Hepatic stellate cell (primary cell): Measurements from ENCODE around the gene FAM3A.
"Not testable (repeated sequence)": the region's sequence is repeated elsewhere in the genome, so short reads cannot be mapped to it uniquely, and the experiment has no call there.

Experiments used
- DNase-seq: peaks from one replicate; pipeline ENCODE4 v3.0.0; 2011; ENCODE audit warnings: low spot score

The FAM3A gene

GRCh38 chrX:154502989-154503388 is 13.0 kb downstream of the FAM3A start:
- no peak for DNase-seq

GRCh38 chrX:154502098-154502497 is 13.9 kb downstream of the FAM3A start:
- DNase-seq, result no peak

DNA sequence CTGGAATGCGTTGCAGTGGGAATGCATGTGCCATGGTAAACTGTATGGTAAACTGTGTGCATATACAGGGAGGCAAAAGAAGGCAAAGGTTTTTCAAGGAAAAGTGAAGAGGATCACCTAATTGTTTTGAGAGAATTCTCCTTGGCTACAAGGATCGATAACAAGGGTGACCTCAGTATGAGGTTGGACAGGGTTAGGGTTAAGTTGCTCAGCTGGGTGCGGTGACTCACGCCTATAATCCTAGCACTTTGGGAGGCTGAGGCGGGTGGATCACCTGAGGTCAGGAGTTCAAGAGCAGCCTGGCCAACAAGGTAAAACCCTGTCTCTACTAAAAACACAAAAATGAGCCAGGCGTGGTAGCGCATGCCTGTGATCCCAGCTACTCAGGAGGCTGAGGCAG is 14.6 kb downstream of the FAM3A start:
- DNase-seq, result not testable (repeated sequence)

- not testable (repeated sequence) for DNase-seq
Observed at GRCh38 chrX:154496591-154497137, 19.4 kb downstream of the FAM3A start.

- DNase-seq, result no peak
Observed at GRCh38 chrX:154495472-154495922, 20.5 kb downstream of the FAM3A start.

GRCh38 chrX:154494715-154495114 is 21.3 kb downstream of the FAM3A start:
- DNase-seq, result no peak

- DNase-seq, result peak; percentile 95
Observed at GRCh38 chrX:154490414-154491083, 25.5 kb downstream of the FAM3A start, which contains the start of gene SLC10A3. SLC10A3 (minus strand) TSS chrX:154490629; CDS start chrX:154488940, 1,689 bp downstream.

- DNase-seq, result peak; percentile 56
Observed at GRCh38 chrX:154490021-154490413, 26.0 kb downstream of the FAM3A start.

- DNase-seq, result no peak
Observed at GRCh38 chrX:154489182-154489581, 26.9 kb downstream of the FAM3A start.

GRCh38 chrX:154488336-154489075 is 27.5 kb downstream of the FAM3A start:
- DNase-seq, result no peak

DNA sequence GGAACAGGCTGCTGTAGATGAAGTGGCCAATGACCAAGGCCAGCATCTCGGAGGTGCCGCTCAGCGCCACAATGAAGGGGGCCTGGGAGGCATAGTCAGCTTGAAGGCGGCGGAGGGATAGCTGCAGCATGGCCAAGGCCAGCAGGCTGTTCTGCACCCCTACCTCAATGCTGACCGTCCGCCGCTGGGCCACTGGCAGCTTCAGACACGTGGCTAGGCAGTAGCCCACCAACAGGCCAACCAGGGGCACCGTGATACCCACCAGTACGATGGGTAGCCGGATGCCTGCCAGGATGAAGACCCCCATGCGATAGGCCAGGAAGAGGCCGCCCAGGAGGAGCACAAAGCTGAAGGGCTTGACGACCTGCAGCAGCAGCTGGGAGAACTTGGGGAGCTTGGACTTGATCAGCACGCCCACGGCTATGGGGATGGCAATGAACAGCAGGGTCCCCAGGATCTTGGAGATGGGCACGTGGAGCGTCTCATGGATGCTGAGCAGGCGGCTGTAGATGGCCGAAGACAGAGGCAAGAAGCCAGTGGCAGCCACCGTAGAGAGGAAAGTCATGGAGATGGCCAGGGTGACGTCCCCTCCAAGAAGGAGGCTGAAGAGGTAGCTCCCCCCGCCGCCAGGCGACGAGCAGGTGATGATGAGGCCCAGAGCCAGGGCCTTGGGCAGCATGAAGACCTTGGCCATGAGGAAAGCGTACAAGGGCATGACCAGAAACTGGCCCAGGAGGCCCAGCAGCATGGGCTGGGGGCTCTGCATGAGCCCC is 28.3 kb downstream of the FAM3A start:
- no peak for DNase-seq

DNA sequence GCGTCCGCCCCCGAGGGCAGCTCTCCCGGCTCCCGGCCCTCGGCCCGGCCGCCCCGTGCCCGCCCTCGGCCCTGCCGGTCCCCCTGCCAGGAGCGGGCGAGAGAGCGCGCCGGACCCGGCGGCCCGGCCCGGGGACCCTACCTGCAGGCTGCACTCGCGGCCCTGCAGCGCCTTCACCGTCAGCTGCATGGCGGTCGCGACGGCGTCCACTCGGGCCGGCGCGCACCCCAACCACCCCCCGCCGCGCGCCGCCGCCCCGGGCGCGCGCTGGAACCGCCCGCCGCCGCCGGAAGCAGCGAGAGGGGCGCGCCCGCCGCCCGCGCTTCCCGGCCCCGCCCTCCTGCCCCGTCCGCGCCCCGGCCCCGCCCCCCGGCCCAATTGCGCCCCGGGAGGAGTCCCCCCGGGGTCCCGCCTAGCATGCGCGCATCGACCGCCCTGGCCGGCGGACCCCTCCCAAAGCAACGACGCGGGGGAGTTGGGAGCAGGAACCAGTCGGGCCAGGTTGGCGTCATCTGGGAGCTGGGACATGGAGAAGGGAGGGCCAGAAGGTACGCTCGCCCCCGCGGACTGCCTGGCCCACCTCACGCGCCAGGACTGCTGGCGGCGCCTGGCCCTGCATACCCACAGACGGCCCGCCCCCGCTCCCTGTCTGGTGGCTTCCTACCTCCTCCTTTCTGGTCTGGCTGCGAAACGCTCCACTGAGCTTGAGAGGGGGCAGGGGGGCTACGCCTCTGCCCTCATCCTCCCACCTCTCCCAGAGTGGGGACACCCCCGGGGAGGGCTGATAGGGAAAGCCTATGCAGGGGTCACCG is 29.4 kb downstream of the FAM3A start, which contains the start of gene UBL4A:
TSS of gene UBL4A (minus strand) at position 220 of the 812 bp plus-strand sequence. CDS start at position 189, 31 bp downstream.
- DNase-seq, result peak; percentile 53

DNA sequence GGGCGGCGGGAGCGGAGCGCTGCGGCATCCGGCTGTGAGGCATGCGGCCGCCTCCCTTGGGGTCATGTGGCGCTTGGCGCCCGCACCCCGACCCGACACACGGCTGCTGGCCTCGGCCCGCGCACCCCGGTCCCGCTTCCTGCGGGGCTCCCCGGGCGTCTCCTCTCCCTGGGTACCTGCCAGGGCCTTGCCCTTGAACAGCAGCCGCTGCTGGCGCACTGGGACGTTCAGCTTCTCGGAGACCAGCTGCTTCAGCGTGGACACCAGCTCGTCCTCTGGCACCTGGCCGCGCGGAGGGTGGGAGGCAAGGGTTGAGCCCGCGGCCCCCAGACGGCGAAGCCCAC is 30.0 kb downstream of the FAM3A start:
- peak; percentile 27 for DNase-seq

GRCh38 chrX:154485150-154486051 is 30.6 kb downstream of the FAM3A start:
- peak; percentile 26 for DNase-seq

DNA sequence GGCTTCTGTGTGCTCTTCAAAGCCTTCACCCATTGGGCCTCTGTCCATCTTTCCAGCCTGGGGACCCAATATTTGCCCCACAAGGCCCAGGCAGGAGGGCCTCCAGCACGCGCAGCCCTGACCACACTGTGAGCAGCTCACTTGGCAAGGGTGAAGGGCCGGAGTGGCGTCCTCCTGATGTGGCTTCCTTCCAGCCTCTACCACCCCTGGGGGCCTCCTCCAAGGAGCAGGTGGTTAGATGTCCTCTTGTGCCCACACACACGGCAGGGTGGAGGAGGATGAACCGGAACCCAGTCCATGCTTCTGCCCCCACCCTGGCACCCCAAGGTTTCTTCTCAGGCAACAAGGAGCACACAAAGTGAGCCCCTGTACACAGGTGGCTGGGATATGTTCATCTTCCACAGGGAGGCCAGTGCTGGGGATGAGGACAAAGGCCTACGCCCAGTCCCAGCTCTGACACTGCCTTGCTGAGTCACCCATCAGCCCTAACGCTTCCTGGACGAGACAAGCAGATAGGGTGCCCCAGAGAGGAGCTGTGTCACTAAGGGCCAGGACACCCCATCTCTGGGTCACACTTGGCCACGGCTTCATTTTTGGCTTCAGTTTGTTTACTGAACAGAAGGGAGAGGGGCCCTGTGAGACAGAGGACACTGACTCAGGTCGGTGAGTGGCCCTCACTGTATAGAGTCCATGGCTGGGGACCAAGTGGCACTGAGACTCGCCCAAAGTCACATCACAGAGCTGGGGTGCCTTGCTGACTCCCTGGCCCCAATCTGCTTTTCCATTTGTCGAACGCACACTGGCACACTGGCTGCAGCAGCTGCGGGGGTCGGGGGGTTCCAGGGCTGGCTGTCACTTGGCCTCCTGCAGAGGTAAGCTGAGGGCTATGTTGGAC is 31.5 kb downstream of the FAM3A start:
- peak; percentile 35 for DNase-seq

DNA sequence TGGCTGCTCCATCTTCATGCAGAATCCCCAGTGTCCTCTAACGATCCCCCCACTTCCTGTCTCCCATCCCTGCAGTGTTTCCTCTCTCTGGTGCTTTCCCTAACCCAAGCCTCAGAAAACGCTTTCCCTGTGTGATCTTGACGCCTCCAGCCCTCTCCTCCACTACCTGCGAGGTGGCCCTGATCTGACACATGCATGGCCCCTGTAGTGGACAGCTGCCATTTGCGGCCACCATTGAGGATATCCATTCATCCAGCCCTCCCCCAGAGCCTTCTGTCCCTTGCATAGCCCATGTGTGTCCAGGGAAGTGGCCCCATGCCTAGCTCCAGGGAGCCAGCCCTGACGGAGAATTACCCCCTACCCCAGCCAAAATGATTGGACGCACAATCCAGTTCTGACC is 32.7 kb downstream of the FAM3A start:
- no peak for DNase-seq

GRCh38 chrX:154482786-154483185 is 33.2 kb downstream of the FAM3A start:
- no peak for DNase-seq

DNA sequence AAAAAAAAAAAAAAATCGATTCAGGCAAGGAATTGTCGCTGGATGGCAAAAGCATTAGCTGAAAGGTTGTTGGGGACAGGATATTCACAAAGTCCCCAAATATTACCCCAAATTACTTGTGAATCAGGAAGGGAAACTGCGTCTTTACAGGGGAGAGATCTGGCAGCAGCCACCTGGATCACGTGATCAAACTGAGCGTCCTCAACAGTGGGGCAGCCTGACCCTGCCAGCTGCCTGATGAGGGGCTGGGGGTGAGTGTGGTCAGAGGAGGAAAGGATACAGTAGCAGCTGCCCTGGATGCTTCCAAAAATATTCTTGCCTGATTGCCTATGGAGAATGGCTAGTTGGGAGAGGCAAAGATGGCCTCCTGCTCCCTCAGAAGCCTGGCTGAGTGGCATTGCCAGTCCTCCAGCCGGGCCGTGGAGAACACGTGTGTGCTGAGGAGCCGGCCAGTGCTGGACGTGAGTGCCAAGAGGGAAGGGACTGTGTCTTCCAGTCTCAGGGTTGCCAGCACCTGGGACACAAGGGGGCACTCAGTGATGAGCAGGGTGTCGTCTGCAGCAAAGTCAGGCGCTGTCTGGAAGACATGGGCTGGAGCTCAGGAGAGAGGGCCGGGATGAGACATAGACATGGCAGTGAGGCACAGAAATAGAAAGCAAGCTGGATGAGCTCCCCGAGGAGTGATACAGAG is 34.0 kb downstream of the FAM3A start:
- no peak for DNase-seq

- no peak for DNase-seq
Observed at GRCh38 chrX:154481195-154481594, 34.8 kb downstream of the FAM3A start.
